ENCODE data around the gene SNRNP200.

Gene SNRNP200

DNA sequence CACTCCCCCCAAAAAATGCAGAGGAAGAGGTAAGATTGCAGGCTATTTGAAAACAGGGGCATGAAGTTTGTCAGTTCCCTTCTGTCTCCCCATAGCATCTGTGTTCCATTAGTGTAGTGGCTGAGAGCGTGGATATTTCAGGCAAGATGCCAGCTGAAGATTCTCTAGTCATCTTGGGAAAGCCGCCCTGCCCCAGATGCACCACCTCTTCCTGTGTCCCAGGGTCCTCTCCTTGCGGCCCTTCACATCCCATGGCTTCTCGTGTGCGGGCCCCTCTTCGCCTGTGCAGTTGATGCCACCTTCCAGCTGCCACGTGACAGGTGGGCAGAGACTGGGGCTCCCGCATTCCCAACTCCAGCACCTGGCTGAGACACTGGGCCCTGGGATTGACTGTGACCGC, 55.7 kb downstream of the SNRNP200 start:
- peak; percentile 84 for DNase-seq

DNA sequence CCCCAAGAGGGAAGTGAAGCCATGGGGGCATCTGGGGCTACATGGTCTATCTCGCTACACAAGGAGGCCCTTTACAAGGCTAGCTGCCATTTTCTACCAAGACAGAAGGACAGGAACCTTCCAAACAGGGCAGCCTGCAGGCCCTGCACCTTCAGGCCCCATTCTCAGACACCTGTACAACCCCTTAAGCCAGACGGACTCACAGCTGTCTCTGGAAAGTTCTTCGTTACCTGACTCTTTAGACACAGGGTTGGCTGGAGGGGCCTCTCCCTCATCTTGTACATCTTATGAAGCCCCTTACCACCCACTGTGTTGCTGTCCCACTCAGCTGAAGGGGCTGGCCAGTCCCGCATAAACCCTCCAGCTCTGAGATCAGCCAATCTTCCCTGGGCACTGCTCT, 56.7 kb downstream of the SNRNP200 start:
- DNase-seq = no peak

DNA sequence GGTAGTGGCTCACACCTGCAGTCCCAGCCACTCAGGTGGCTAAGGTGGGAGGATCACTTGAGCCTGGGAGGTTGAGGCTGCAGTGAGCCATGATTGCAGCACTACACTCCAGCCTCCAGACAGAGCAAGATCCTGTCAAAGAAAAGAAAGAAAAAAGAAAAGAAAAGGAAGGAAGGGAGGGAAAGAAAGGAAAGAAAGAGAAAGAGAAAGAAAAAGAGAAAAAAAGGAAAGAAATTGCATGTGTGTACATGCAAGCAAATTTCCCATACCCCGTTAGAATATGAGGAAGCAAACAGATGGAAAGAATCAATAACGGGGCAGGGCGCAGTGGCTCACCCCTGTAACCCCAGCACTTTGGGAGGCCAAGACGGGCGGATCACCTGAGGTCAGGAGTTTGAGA, 57.5 kb downstream of the SNRNP200 start:
- no peak for DNase-seq

DNA sequence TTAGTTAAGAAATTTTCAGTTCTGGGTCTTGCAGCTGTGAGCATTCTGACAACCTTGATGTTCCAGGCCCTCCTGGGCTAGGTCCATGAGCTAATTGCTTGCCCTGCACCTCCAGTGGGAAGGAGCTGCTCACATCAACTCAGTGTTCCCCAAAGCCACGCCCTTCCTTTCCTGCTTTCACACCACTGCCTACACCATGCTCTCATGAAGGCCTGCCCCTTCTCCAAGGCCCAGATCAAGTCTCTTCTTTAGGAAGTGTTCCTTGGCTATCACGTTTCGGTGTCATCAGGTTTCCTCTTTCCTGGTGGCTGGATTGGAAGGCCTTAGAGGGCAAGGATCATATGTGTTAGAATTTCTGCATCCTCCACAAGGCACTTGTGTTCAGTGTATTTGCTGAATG, 58.3 kb downstream of the SNRNP200 start:
- no peak for DNase-seq

DNA sequence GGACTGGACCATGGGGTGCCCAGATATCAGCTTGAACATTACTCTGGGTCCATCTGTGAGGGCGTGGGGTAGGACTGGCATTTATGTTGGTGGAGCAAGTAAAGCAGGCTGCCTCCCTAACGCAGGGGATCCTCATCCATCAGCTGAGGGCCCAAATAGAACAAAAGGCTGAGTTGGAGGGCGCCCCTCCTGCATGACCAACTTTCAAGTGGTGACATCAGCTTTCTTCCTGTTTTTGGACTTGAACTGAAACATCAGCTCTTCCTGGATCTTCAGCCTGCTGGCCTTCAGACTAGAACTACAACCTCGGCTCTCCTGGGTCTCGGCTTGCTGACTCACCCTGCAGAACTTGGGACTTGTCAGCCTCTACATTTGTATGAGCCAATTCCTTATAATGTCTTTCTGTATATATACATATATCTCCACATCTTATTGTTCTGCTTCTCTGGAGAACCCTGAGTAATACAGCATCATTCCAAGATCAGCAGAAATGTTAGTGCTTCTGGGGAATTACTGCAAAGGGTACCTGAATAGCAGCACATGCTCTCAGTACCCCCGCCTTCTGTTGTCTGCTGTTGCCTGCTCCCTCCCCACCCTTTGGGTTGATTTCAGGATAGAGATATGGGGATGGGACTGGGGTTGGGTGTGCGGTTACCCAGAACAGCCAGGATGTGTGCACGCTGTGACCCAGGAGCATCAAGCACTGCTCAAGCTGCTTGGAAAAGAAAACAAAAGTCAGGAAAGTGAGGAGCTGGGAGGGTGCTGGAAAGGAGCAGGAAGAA, 59.5 kb downstream of the SNRNP200 start:
- peak; percentile 63 for DNase-seq

DNA sequence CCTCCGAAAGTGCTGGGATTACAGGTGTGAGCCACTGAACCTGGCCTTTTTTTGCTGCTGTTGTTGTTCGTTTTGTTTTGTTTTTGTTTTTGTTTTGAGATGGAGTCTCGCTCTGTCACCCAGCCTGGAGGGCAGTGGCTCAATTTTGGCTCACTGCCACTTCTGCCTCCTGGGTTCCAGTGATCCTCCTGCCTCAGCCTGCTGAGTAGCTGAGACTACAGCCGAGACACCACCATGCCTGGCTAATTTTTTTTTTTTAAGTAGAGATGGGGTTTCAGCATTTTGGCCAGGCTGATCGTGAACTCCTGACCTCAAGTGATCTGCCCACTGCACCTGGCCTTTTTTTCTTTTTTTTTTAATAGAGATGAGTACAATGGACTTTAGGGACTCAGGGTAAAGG, 61.5 kb downstream of the SNRNP200 start:
- no peak for DNase-seq

DNA sequence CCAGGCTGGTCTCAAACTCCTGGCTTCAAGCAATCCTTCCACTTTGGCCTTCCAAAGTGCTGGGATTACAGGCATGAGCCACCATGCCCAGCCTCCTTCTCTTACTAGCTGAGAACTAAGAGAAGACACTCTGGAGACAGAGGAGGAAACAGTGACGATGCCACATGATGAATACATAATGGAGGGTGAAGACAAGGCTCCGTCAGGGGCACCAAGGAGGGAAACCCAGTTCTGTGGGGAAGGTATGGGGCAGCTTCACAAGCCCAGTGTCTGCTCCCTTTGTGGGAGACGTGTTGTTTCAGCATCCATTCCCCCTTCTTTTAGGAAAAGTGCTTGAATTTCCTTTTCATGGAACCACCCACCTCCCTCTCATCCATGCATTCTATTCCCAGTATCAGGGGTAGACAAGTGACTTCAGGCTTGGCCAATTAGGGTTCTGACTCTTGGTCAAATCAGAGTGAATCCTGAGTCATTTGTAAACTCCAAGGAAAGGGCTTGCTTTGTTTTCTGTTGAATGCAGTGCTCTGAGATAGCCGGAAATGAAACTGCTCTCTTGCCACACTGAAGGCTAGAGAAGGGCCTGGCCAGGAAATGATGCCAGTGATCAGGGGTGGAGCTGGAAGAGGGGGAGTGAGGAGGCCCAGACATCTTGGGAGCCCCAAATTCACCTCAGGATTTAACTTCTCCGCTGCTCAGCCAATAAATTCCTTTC, 63.3 kb downstream of the SNRNP200 start:
- DNase-seq = peak; percentile 34

DNA sequence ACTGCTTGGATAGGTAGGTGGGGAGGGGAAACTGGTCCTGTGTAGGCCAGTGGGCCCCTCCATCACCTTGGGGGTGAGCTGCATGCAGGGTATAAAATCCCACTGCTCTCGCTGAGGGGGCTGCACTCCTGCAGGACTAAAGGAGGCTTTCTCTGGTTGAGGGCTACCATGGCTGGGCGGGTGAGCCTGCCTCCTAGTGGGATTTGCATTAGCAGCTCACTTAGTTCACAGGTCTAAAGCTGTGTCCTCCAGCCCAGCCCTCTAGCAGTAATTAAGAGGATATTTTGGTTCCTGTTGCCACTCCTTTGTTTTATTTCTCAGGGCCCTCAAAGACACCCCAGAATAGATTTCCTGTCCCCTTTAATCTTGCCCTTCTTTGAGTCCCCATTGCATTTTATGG, 64.1 kb downstream of the SNRNP200 start:
- no peak for DNase-seq

DNA sequence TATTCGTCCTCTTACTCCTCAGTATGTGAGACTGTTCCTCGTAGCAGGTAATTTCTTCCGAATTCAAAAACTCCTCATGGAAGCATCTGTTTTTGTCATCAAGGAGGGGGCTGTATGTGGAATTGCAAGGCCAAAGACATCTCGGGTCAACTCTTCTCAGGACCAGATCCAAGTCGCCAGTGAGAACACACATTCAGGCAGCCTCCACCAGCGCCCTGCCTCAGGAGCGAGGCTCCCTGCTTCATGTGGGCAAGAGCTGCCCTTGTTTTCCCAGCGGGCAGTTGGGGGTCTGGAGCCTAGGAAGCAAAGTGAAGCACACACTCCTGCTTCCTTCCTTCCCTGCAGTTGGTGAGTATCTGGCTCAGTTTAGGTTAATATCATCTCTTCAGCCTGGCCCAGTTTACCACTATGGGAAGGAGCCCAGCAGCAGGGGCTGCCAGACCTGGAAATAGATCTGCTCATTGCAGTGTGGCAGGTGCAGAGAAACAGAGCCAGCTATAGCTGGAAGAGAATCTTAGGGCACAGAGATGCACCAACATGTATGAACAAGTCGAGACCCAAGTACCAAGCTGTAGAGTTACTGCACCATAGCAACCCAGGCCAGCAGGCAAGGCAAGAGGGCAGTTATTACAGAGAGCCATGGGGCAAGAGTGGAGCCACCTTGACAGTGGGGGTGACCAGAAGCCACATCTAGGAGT, 64.9 kb downstream of the SNRNP200 start:
- no peak for DNase-seq

DNA sequence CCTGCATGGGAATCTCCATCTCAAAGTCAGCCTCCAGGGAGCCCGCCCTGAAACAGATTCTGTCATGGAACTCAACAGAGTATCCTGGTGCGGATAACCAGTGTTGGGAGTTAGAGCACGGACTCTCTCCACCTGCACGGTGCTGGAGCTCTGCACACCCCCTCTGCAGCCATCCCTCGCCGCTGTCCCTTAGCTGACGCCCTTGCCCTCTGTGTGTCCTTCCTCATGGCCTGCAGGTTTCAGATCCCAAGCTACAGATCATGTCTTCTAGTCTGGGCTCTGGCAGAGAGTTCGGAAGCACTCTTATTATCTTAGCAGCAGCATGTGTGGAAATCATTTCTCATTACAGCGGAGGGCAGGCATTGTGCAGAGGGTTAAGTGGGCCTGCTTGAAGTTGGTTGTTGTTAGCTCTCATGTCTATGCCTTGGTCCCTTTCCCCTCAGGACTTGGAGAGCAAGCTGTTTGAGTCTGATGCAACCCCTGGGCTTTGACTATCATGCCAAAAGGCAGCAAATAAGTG, 65.5 kb downstream of the SNRNP200 start:
- no peak for DNase-seq

DNA sequence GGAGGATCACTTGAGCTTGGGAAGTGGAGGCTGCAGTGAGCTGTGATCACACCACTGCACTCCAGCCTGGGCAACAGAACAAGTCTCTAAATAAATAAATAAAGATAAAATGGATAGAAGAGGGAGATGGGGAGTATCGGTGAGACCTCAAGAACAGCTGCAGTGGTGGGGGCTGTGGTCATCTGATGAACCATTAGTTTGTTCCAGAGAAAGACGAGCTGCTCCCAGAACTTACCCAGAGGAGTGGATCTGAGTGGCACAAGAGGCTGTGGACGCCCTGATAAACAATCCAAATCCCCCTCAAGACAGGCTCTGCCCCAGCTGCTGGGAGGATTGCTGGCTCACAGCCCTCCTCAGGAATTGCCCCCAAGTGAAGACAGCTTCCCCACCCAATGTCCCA, 66.3 kb downstream of the SNRNP200 start:
- no peak for DNase-seq

DNA sequence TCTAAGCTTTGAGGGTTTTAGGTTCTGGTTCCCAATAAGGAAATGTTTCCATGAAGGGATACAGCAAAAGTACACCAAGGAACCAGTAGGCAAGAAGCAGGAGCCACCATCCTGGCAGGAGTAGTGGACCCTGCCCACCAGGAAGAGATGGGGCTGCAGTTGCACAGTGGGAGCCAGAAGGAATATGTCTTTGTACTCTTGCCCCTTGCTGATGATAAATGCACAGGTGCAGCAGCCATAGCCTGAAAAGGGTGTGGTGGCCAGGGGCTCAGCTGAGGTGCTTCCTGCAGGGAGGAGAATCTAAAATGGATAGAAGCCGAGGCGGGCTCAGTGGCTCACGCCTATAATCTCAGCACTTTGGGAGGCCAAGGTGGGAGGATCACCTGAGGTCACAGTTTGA, 67.1 kb downstream of the SNRNP200 start:
- DNase-seq = no peak

DNA sequence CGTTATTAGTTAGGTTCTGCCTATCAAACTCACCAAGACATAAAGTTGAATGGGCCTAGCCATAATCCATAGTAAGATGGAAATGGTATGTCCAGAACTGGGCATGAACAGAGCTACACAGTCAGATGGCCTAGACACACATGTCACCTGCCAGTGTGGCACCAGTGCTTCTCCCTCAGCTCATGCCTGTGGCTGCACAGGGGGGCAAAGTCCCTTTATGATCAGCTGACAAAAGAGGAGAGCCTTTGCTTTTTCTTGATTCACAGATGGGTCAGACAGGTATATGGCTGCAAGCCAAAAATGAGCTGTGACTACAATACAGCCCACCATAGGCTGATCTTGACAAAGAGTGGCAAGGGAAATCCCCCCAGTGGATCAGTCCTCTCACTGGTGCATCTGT, 68.5 kb downstream of the SNRNP200 start:
- DNase-seq = no peak

DNA sequence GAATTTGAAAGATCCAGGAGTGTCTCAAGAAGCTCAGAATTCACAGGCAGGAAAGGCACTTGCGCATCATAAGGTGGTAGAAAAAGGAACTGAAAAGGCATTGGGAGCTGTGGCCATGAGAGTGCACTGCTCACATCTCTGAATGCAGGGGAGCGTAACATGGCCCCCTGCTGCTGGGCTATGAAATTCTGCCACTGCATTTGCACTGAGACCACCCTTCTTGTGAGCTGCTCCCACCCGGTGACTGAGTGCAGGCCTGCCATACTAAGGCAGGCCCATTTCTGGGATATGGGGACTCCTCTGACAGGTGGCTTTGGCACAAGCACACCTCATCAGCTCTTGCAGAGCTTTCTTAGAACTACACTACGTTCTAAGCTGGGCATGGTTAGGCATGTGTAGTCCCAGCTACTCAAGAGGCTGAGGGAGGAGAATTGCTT, 71.4 kb downstream of the SNRNP200 start:
- no peak for DNase-seq

DNA sequence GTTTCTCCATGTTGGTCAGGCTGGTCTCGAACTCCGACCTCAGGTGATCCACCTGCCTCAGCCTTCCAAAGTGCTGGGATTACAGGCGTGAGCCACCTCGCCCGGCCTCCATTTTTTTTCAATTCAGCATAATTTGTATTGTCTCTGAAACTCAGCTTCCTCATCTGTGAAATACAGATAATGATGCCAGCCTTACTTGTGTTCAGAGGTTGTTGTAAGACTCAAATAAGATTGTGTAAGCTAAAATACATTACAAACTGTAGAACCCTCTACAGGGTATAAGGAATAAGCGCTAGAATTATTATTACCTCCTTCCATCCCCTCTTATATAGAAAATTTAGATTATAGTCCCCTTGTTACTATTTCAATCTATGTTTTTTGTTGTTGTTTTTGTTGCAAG, 71.9 kb downstream of the SNRNP200 start:
- no peak for DNase-seq

DNA sequence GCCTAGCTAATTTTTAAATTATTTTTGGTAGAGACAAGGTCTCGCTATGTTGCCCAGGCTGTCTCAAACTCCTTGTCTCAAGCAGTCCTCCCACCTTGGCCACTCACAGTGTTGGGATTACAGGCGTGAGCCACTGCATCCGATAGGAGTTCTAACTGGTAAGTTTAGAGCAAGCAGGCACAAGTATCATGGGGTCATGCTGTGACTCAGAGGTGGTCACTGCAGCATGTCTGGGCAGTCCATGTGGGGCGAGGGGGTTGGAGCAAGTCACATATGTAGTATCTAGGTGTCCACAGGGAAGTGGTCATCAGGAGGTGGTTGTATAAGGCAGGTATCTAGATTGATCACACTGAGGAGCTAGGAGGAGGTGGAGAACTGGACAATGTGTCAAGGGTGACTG, 74.0 kb downstream of the SNRNP200 start:
- DNase-seq = no peak

DNA sequence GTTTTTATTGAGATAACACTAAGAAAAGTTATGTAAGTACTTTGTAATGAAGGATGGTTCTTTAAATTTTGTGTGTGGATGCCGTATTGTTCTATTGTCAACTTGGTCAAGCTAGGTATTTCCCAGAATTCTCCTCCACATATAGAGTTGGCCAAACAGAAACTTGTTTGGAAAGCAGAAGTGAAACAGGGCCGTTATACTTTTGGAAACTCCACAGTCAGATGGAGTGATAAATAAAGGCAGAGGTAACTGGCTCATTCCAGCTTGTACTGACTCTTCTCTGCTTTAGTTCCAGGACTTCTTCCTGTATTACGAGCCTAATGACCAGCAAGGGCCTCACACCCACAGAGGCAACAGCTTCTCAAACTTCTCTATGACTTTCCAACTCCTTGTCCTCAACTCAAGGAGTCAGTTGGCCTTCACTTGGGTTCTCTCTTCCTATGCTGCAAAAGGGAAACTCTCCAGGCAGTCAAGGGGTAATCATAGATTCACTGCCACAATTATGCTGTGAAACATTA, 80.3 kb downstream of the SNRNP200 start:
- no peak for DNase-seq

All from fibroblast of skin of back (primary cell).